ENCODE measurements around the gene MED25. TPM values are rescaled to one million over a fixed set of nuclear protein-coding genes. Genes with fewer than 3 reads are reported as not detected.
A peak's percentile ranks its signal among the peaks of the same experiment; 100 is the strongest.

The MED25 gene
- total and polyA plus RNA-seq, 2 experiments from 2014 or later, result 45.6 to 58.6 TPM

DNA sequence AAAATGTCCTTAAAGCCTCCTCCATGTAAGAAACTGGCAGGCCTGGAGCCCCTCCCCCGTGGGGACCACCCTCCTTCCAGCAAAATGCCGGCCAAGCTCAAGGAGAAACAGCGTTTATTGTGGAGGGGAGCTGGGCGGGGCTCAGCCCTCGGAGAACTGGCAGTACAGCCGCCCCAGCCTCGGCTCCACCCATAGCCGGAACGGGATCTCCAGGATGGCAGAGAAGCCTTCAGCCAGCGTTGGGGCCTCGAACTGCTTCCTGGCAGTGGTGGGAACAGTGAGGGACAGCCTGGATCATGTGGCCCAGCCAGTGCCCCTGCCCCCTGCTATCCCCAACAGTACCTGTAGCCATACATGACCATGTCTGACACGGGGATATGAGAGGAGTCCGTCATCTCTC, 43.0 kb downstream of the MED25 start:
- Histone ChIP-seq H3K27me3 (ENCODE audit: insufficient read depth) (no peaks in the 10 kb centered on the region), H3K27ac (ENCODE audit: low read depth) (peak overlapping the region; percentile 83), H3K4me3 (no peak overlapping the region), H3K4me1 (ENCODE audit: insufficient read depth) (peaks cover 9% of the 10 kb centered on the region), H4K20me1 (replicated peaks; ENCODE audit: insufficient read depth) (peaks cover 22% of the 10 kb centered on the region), H3K9me2 (ENCODE audit: insufficient read depth) (no peaks in the 10 kb centered on the region), H3K4me2 (no peak overlapping the region), H2AFZ (no peak overlapping the region), H3K79me2 (replicated peaks; ENCODE audit: insufficient read depth) (peaks cover 18% of the 10 kb centered on the region), H3K36me3 (ENCODE audit: insufficient read depth) (peaks cover 15% of the 10 kb centered on the region), H3F3A (replicated peaks; ENCODE audit: low read depth) (peaks cover 69% of the 10 kb centered on the region)
- no peak overlapping the region; the same call in 1 of the 2 replicates for H3K27ac Mint-ChIP-seq
- peaks cover 29% of the 10 kb centered on the region for H3K4me1 Mint-ChIP-seq
- H3K9me3 Mint-ChIP-seq, result peaks cover 6% of the 10 kb centered on the region; the same call in 2 of the 3 replicates
- H3K4me3 Mint-ChIP-seq, result no peak overlapping the region
- peaks cover 78% of the 10 kb centered on the region for H3K36me3 Mint-ChIP-seq (ENCODE audit: low read depth)
- peaks cover 44% of the 10 kb centered on the region for H3K27me3 Mint-ChIP-seq (ENCODE audit: insufficient read depth, low read depth, poor library complexity)
- TF ChIP-seq POLR2AphosphoS5 (IDR thresholded peaks at IDR 0.05; ENCODE audit: low read depth), result peak; percentile 37
- TF ChIP-seq JUNB (IDR thresholded peaks at IDR 0.05; ENCODE audit: unreplicated experiment), result no peak
- no peak for TF ChIP-seq CTCF (conservative IDR thresholded peaks at IDR 0.05; ENCODE audit: low read depth in 2 of 2)
- ATAC-seq, result peak; percentile 8
- DNase-seq (ENCODE audit: low spot score), result peak; percentile 64

DNA sequence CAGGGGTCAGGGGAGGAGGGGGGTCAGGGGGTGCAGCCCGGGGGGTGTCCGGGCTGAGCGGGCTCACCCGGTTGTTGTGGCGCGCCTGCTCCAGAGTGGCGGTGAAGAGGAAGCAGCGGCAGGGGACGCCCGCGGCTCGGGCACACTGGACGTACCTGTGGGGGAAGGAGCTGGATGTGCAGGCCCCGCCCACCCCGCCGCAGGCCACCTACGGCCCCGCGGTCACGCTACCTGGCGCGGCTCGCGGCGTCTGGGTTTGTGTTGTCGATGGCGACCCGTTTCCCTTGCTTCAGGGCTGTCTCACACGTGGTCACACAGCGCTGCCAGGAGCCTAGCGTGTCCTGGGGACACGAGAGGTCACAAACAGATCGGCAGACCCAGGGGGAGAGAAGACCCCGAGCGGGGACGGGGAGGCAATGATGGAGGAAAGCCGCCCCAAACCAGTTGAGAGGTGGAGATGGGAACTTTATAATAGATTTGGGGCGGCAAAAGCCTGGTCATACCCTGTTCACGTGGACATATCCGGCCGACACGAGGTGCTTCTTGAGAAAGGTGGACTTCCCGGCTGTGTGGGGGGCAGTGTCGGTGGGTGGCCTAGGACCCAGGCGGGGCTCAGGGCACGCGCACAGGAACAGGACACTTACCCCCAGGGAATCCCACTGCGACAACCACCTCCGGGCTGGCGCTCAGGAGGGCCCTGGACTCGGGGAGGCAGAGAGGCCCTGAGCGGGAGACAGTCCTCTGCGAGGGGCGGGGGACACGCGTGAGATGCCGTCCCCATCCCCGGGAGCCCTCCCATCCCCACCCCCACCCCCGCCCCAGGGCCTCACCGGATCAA, 43.7 kb downstream of the MED25 start:
- Mint-ChIP-seq H3K36me3 (ENCODE audit: low read depth) (peaks cover 78% of the 10 kb centered on the region), H3K27me3 (ENCODE audit: insufficient read depth, low read depth, poor library complexity) (peaks cover 42% of the 10 kb centered on the region), H3K4me3 (no peak overlapping the region), H3K27ac (no peak overlapping the region), H3K4me1 (peaks cover 35% of the 10 kb centered on the region), H3K9me3 (peaks cover 6% of the 10 kb centered on the region; the same call in 2 of the 3 replicates)
- ATAC-seq (peak; percentile 1; the same call in 2 of the 3 replicates), DNase-seq (ENCODE audit: low spot score) (no peak)
- no peak overlapping the region for H3K4me3 ChIP-seq
- H3K27ac ChIP-seq (ENCODE audit: low read depth), result peak overlapping the region; percentile 83
- peaks cover 21% of the 10 kb centered on the region for H4K20me1 ChIP-seq (replicated peaks; ENCODE audit: insufficient read depth)
- H2AFZ ChIP-seq, result no peak overlapping the region
- H3F3A ChIP-seq (replicated peaks; ENCODE audit: low read depth), result peaks cover 69% of the 10 kb centered on the region
- H3K27me3 ChIP-seq (ENCODE audit: insufficient read depth), result no peaks in the 10 kb centered on the region
- peaks cover 15% of the 10 kb centered on the region for H3K36me3 ChIP-seq (ENCODE audit: insufficient read depth)
- TF ChIP-seq CTCF (conservative IDR thresholded peaks at IDR 0.05; ENCODE audit: low read depth in 2 of 2) (no peak), STAT1 (IDR thresholded peaks at IDR 0.05; ENCODE audit: unreplicated experiment) (no peak)
- H3K9me2 ChIP-seq (ENCODE audit: insufficient read depth), result no peaks in the 10 kb centered on the region
- H3K79me2 ChIP-seq (replicated peaks; ENCODE audit: insufficient read depth), result peaks cover 23% of the 10 kb centered on the region
- H3K4me1 ChIP-seq (ENCODE audit: insufficient read depth), result peaks cover 13% of the 10 kb centered on the region
- no peak overlapping the region for H3K4me2 ChIP-seq

Measured in GM23338 (cell line).